ENCODE measurements around the gene ATPAF2.

The ATPAF2 gene

GRCh38 chr17:17994271-17995069, 44.5 kb downstream of the ATPAF2 start:
- DNase-seq (ENCODE audit: low read depth): peak; percentile 46
- H3K4me3 ChIP-seq (ENCODE audit: low read length): no peak overlapping the region

DNA sequence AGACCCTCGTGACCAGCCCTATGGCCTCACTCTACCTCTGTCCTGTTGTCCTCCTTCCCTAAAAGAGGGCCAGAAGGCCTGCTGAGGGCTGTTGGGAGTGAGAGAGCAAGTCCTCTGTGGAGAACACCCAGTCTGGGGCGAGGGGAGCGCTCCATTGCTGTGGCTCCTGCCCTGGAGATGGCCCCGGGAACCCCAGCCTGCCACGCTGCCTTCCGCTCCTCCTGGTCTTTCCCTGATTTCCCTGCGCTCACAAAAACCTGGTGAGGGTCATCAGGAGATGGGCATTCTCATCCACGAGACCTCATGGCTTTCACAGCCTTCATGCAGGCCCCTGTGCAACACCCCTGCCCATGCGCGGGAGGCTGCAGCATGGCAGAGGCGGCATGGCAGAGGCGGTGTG, 45.1 kb downstream of the ATPAF2 start:
- TF ChIP-seq CTCF (IDR thresholded peaks at IDR 0.05; ENCODE audit: insufficient read depth, low read depth, low read length, missing control alignments): no peak
- no peak for DNase-seq (ENCODE audit: low read depth)
- H3K4me3 ChIP-seq (ENCODE audit: low read length): no peak overlapping the region

More at GRCh38 chr17:17994271-17995069, 44.5 kb downstream of the ATPAF2 start:
- TF ChIP-seq CTCF (IDR thresholded peaks at IDR 0.05; ENCODE audit: insufficient read depth, low read depth, low read length, missing control alignments): no peak

DNA sequence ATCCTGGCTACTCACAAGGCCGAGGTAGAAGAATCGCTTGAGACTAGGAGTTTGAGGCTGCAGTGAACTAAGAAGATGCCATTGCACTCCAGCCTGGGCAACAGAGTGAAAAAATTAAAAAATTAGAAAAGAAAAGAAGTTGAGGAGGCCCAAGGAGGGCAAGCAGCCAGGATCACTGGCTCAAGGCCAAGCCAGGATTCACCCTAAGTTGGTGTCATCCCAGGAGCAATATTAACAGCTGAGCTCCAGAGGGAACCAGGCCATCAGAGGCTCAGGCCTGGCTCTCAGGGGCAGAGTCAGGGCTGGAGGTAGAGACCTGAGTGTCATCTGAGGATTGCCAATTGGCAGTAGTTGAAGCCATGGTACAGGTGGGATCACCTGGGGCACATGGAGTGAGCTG, 45.6 kb downstream of the ATPAF2 start:
- no peak for DNase-seq (ENCODE audit: low read depth)
- no peak overlapping the region for H3K4me3 ChIP-seq (ENCODE audit: low read length)
- TF ChIP-seq CTCF (IDR thresholded peaks at IDR 0.05; ENCODE audit: insufficient read depth, low read depth, low read length, missing control alignments): no peak

DNA sequence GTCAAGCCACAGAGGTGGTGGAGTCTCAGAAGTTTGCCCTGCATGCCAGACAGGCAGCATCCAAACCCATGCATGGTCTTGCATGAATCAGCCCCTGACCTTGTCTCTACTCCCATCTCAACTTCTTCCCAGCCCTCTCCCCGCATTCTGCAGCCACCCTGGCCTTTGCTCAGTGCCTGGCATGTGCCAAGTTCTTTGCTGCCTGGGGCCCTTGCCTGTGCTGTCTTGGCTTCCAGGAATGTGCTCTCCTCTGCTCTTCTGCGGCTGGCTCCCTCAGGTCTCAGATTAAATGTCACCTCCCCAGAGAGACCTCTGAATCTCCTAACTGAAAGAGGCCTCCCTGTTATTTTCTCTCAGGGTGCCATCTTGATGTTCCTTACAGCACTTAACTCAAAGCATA, 48.7 kb downstream of the ATPAF2 start:
- TF ChIP-seq CTCF (IDR thresholded peaks at IDR 0.05; ENCODE audit: insufficient read depth, low read depth, low read length, missing control alignments): no peak
- no peak overlapping the region for H3K4me3 ChIP-seq (ENCODE audit: low read length)
- peak; percentile 51 for DNase-seq (ENCODE audit: low read depth)

- no peak for TF ChIP-seq CTCF (IDR thresholded peaks at IDR 0.05; ENCODE audit: insufficient read depth, low read depth, low read length, missing control alignments)
- H3K4me3 ChIP-seq (ENCODE audit: low read length): no peak overlapping the region
- DNase-seq (ENCODE audit: low read depth): no peak
These were observed 49.4 kb downstream of the ATPAF2 start for GRCh38 chr17:17989618-17990017.

- no peak overlapping the region for H3K4me3 ChIP-seq (ENCODE audit: low read length)
These were observed 49.9 kb downstream of the ATPAF2 start for GRCh38 chr17:17989081-17989480.

More at GRCh38 chr17:17989081-17989480, 49.9 kb downstream of the ATPAF2 start:
- no peak for TF ChIP-seq CTCF (IDR thresholded peaks at IDR 0.05; ENCODE audit: insufficient read depth, low read depth, low read length, missing control alignments)
- DNase-seq (ENCODE audit: low read depth): no peak

Measured in epithelial cell of esophagus (primary cell).